Karpas-422 (cell line): ENCODE data around the gene MSANTD1. TPM values are rescaled to one million over a fixed set of nuclear protein-coding genes. Genes with fewer than 3 reads are reported as not detected.

Source experiments
- total RNA-seq: library from RNA; depleted of rRNA; stranded (reverse); fragments of >200 nt; shearing (Covaris generic); gene quantifications from 2 replicates; pipeline ENCODE4 v1.2.3, GENCODE V29; 2014; ENCODE audit warnings: low replicate concordance; rRNA removed

The MSANTD1 gene
- total RNA-seq, 1 experiment from 2014 or later, result 0.52 TPM

Other genes starting within 250 kb of the MSANTD1 start
- not detected in 2 replicates for gene HTT-AS, start 174.6 kb upstream of the MSANTD1 start, total RNA-seq
- gene HTT, start 174.5 kb upstream of the MSANTD1 start, total RNA-seq, result 24.8 and 48.7 TPM in 2 replicates
- 4.7 TPM in 1 of 2 replicates, not detected in the other for gene RGS12, start 43.9 kb downstream of the MSANTD1 start, total RNA-seq
- not detected in 2 replicates for gene HGFAC, start 192.8 kb downstream of the MSANTD1 start, total RNA-seq
- 1.6 and 10.4 TPM in 2 replicates for gene DOK7, start 214.1 kb downstream of the MSANTD1 start, total RNA-seq